ENCODE results near the gene AHCYL1. TPM values are rescaled to one million over a fixed set of nuclear protein-coding genes. Genes with fewer than 3 reads are reported as not detected.

AHCYL1 gene
- total RNA-seq, 2 donors from 2014 or later = 78.9 to 96.0 TPM

GRCh38 chr1:110055493-110056284, 71.1 kb downstream of the AHCYL1 start:
- no peak overlapping the region for H3K9ac ChIP-seq (ENCODE audit: extremely low read depth, low read length, poor library complexity, severe bottlenecking)
- Mint-ChIP-seq H3K4me1 (peaks cover 3% of the 10 kb centered on the region), H3K27ac (no peak overlapping the region), H3K4me3 (no peak overlapping the region), H3K36me3 (ENCODE audit: low read depth) (peaks cover 73% of the 10 kb centered on the region), H3K27me3 (ENCODE audit: insufficient read depth) (no peaks in the 10 kb centered on the region), H3K9me3 (no peaks in the 10 kb centered on the region)
- no peaks in the 10 kb centered on the region for H3K27me3 ChIP-seq (ENCODE audit: control insufficient read depth, insufficient read depth, low read length, poor library complexity, severe bottlenecking)
- H3K27ac ChIP-seq (ENCODE audit: low read depth, low read length) = no peak overlapping the region
- peaks cover 81% of the 10 kb centered on the region for H3K36me3 ChIP-seq (ENCODE audit: control insufficient read depth, insufficient read depth, low read length)
- WGBS, 2 experiments (ENCODE audit: insufficient coverage in 1 of 2, insufficient read length in 1 of 2) = 95 to 100% methylated on average over 5 of the region's 5 CpGs
- TF ChIP-seq CTCF (conservative IDR thresholded peaks at IDR 0.05) = no peak
- no peaks in the 10 kb centered on the region for H3K9me3 ChIP-seq (ENCODE audit: control insufficient read depth, low read length)
- no peak overlapping the region for H3K4me3 ChIP-seq (ENCODE audit: low read length)
- no peak for DNase-seq
- peaks cover 5% of the 10 kb centered on the region for H3K4me1 ChIP-seq (ENCODE audit: control insufficient read depth, insufficient read depth, low read length)

GRCh38 chr1:110056285-110056683, 71.7 kb downstream of the AHCYL1 start:
- no peaks in the 10 kb centered on the region for H3K27me3 ChIP-seq (ENCODE audit: control insufficient read depth, insufficient read depth, low read length, poor library complexity, severe bottlenecking)
- peaks cover 3% of the 10 kb centered on the region for H3K4me1 Mint-ChIP-seq
- no peaks in the 10 kb centered on the region for H3K9me3 Mint-ChIP-seq
- H3K9me3 ChIP-seq (ENCODE audit: control insufficient read depth, low read length) = no peaks in the 10 kb centered on the region
- H3K36me3 Mint-ChIP-seq (ENCODE audit: low read depth) = peaks cover 72% of the 10 kb centered on the region
- no peaks in the 10 kb centered on the region for H3K27me3 Mint-ChIP-seq (ENCODE audit: insufficient read depth)
- peaks cover 5% of the 10 kb centered on the region for H3K4me1 ChIP-seq (ENCODE audit: control insufficient read depth, insufficient read depth, low read length)
- no peak overlapping the region for H3K4me3 ChIP-seq (ENCODE audit: low read length)
- no peak overlapping the region for H3K27ac ChIP-seq (ENCODE audit: low read depth, low read length)
- TF ChIP-seq CTCF (conservative IDR thresholded peaks at IDR 0.05) = no peak
- peaks cover 76% of the 10 kb centered on the region for H3K36me3 ChIP-seq (ENCODE audit: control insufficient read depth, insufficient read depth, low read length)
- no peak overlapping the region for H3K4me3 Mint-ChIP-seq
- WGBS, 2 experiments (ENCODE audit: insufficient coverage in 1 of 2, insufficient read length in 1 of 2) = 89 to 97% methylated on average over 4 of the region's 4 CpGs
- no peak overlapping the region for H3K27ac Mint-ChIP-seq
- DNase-seq = no peak
- H3K9ac ChIP-seq (ENCODE audit: extremely low read depth, low read length, poor library complexity, severe bottlenecking) = no peak overlapping the region

- no peak overlapping the region for H3K27ac Mint-ChIP-seq
- peaks cover 71% of the 10 kb centered on the region for H3K36me3 ChIP-seq (ENCODE audit: control insufficient read depth, insufficient read depth, low read length)
- WGBS, 2 experiments (ENCODE audit: insufficient coverage in 1 of 2, insufficient read length in 1 of 2) = 88 to 94% methylated on average over 2 to 3 of the region's 3 CpGs
- H3K27me3 ChIP-seq (ENCODE audit: control insufficient read depth, insufficient read depth, low read length, poor library complexity, severe bottlenecking) = no peaks in the 10 kb centered on the region
- H3K4me1 Mint-ChIP-seq = peaks cover 3% of the 10 kb centered on the region
- no peak overlapping the region for H3K4me3 ChIP-seq (ENCODE audit: low read length)
- H3K27me3 Mint-ChIP-seq (ENCODE audit: insufficient read depth) = no peaks in the 10 kb centered on the region
- H3K36me3 Mint-ChIP-seq (ENCODE audit: low read depth) = peaks cover 69% of the 10 kb centered on the region
- no peaks in the 10 kb centered on the region for H3K9me3 ChIP-seq (ENCODE audit: control insufficient read depth, low read length)
- no peak overlapping the region for H3K4me3 Mint-ChIP-seq
- no peak overlapping the region for H3K9ac ChIP-seq (ENCODE audit: extremely low read depth, low read length, poor library complexity, severe bottlenecking)
- H3K4me1 ChIP-seq (ENCODE audit: control insufficient read depth, insufficient read depth, low read length) = peaks cover 5% of the 10 kb centered on the region
- H3K9me3 Mint-ChIP-seq = no peaks in the 10 kb centered on the region
- no peak for TF ChIP-seq CTCF (conservative IDR thresholded peaks at IDR 0.05)
- DNase-seq = no peak
- no peak overlapping the region for H3K27ac ChIP-seq (ENCODE audit: low read depth, low read length)
These were observed 72.2 kb downstream of the AHCYL1 start for GRCh38 chr1:110056776-110057175.

Data from endodermal cell (in vitro differentiated cells).